ENCODE measurements around the gene OPTC. TPM values are rescaled to one million over a fixed set of nuclear protein-coding genes. Genes with fewer than 3 reads are reported as not detected.

Gene OPTC
- total and polyA plus RNA-seq, 12 donors: 0.07 TPM; not detected in 11

DNA sequence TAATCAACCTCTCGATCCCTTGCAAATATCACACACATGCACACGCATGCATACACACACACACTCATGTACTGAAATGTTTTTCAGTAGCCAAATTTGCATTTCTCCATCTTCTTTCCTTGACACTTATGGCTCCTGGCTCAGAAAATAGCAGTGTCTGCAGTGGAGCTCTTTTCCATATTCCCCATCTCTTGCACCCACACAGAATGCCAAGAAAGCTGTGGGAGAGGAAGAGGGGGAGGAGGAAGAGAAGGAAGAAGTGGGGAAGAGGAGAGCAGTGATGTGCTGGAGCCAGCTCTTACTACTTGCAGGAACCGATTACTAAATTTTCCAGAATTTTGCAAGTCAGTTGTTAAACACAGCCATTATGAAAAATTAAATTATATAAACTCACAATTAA is 9.9 kb downstream of the OPTC start:
- no peak for DNase-seq
- Histone ChIP-seq H3K27me3 (no peaks in the 10 kb centered on the region), H3K4me3 (no peak overlapping the region), H3K4me1 (replicated peaks in 1 of 2) (peaks cover 7 to 22% of the 10 kb centered on the region in 2 donors), H3K9me3 (replicated peaks in 1 of 3) (no peaks in the 10 kb centered on the region), H3K36me3 (replicated peaks in 1 of 2) (no peaks in the 10 kb centered on the region), H3K27ac (no peak overlapping the region)
- 50 to 74% (median 65%) methylated on average over 3 of the region's 3 CpGs for WGBS, 4 donors
- intact Hi-C loops (cut with DNase I): loop anchor here (2.0 to 10.0 kb wide), 2 partner anchors 121 to 197 kb away; partner anchors contain the start of gene ATP2B4 (in 2 of the 2)
- TF ChIP-seq, protein P1, sequence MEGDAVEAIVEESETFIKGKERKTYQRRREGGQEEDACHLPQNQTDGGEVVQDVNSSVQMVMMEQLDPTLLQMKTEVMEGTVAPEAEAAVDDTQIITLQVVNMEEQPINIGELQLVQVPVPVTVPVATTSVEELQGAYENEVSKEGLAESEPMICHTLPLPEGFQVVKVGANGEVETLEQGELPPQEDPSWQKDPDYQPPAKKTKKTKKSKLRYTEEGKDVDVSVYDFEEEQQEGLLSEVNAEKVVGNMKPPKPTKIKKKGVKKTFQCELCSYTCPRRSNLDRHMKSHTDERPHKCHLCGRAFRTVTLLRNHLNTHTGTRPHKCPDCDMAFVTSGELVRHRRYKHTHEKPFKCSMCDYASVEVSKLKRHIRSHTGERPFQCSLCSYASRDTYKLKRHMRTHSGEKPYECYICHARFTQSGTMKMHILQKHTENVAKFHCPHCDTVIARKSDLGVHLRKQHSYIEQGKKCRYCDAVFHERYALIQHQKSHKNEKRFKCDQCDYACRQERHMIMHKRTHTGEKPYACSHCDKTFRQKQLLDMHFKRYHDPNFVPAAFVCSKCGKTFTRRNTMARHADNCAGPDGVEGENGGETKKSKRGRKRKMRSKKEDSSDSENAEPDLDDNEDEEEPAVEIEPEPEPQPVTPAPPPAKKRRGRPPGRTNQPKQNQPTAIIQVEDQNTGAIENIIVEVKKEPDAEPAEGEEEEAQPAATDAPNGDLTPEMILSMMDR (IDR thresholded peaks at IDR 0.05): no peak
- no peak for TF ChIP-seq POLR2A (IDR thresholded peaks at IDR 0.05)

DNA sequence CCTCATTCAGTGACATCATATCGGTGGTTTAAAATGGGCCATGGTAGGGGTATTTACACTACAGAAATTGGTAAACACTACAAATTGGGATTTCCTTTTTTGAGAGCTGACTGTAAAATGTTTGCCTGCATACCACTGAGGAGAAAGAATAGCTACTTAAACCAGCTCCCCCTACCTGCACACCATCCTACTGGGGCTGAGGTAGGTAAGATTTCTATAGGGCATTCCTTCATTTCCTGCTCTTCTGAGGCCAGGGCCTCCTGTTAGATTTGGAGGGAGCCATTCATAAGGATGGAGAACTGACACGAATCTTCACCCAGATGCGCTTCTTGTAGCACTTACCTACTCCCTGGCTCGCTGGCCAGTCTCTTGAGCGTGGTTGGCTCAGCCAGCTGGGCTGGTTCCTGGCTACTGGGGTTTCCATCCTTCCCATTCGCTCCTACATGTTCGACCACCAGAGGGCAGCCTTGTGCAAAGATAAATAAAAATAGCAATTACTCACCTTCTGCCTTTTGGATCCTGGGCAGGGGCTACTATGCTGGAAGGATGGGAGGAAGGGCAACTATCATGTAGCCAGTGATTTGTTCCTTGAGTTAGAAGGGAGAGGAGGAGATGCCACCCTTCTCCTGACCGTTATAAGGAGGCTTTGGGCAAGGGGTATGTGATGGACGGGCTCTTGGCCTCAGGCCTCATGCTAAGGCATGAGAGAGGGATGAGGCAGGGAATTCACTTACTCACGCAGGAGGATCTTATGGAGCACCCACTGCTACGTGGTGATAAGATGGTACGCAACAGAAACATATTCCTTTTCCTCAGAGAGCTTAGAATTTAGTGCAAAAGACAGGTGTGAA is 10.7 kb downstream of the OPTC start:
- intact Hi-C loops (cut with DNase I): loop anchor here (2.0 to 10.0 kb wide), 2 partner anchors 120 to 196 kb away; partner anchors contain the start of gene ATP2B4 (in 2 of the 2)
- H3K27me3 ChIP-seq: no peaks in the 10 kb centered on the region
- H3K27ac ChIP-seq: no peak overlapping the region
- 33 to 35% (median 34%) methylated on average over 11 to 12 of the region's 12 CpGs for WGBS, 4 donors
- TF ChIP-seq, protein P1 (IDR thresholded peaks at IDR 0.05): peak; percentile 75 to 93 (median 84)
- TF ChIP-seq POLR2A (IDR thresholded peaks at IDR 0.05): no peak
- no peaks in the 10 kb centered on the region for H3K9me3 ChIP-seq (replicated peaks in 1 of 3)
- peaks cover 7 to 22% of the 10 kb centered on the region in 2 donors for H3K4me1 ChIP-seq (replicated peaks in 1 of 2)
- H3K36me3 ChIP-seq (replicated peaks in 1 of 2): no peaks in the 10 kb centered on the region
- no peak overlapping the region for H3K4me3 ChIP-seq
- peak; percentile 77 to 95 (median 88) for DNase-seq

DNA sequence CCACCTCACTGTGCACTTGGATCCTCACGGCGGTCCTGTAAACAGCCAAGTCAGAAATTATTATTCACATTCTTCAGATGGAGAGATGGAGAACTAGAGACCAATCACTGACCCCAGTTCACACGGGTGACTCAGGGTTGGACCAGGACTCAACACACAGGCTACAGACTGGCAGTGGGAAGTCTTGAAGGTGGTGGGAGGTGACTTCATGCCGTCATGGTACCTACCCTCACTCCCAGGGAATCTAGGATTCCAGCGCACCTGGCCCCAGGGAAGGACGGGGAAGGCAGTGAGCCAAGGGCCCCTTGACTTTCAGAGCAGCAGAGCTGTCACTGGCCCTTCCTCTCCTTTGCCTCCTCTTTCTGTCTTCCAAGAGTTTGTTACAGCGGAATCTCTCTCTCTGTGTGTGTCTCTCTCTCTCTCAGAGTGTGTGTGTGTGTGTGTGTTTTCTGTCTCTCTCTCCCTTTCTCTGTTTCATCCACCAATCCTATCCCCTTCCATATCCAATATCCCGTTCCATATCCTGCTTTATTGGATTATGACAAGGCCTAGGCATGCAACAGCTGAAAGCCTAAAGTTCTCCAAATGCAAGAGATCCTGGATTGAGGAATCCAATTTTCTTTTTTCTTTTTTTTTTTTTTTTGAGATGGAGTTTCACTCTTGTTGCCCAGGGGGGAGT is 11.7 kb downstream of the OPTC start:
- intact Hi-C loops (cut with DNase I): loop anchor here (2.0 to 10.0 kb wide), 2 partner anchors 119 to 195 kb away; partner anchors contain the start of gene ATP2B4 (in 2 of the 2)
- WGBS, 4 donors: 85 to 95% (median 93%) methylated on average over 6 to 8 of the region's 8 CpGs
- Histone ChIP-seq H3K27ac (no peak overlapping the region), H3K4me3 (no peak overlapping the region), H3K27me3 (no peaks in the 10 kb centered on the region), H3K9me3 (replicated peaks in 1 of 3) (no peaks in the 10 kb centered on the region), H3K36me3 (replicated peaks in 1 of 2) (no peaks in the 10 kb centered on the region), H3K4me1 (replicated peaks in 1 of 2) (peaks cover 7 to 22% of the 10 kb centered on the region in 2 donors)
- no peak for DNase-seq
- TF ChIP-seq, protein P1 (IDR thresholded peaks at IDR 0.05): no peak
- TF ChIP-seq POLR2A (IDR thresholded peaks at IDR 0.05): no peak
